ENCODE data around the gene SASH1.

- no peak for TF ChIP-seq CTCF (conservative IDR thresholded peaks at IDR 0.05 in 1 of 2, IDR thresholded peaks at IDR 0.05 in 1 of 2; ENCODE audit: low read depth in 1 of 2, low read length in 2 of 2)
- no peak for TF ChIP-seq EZH2 (IDR thresholded peaks at IDR 0.05; ENCODE audit: low read length, missing control alignments)
Observed at GRCh38 chr6:148471624-148472159, 129.1 kb downstream of the SASH1 start.
